Suprapubic skin (tissue), 4 donors: ENCODE data around the gene LCNL1. TPM values are rescaled to one million over a fixed set of nuclear protein-coding genes. Genes with fewer than 3 reads are reported as not detected.

ENCODE experiments used
- DNase-seq, 2 donors: peaks; one replicate each; pipeline ENCODE4 v3.0.0-alpha.2; 2019; ENCODE audit warnings: low spot score in 2 of 2
- H3K27ac ChIP-seq: fragments of 200-600 bp; sonication (generic); one replicate; pipeline ENCODE4 v1.5.1; 2019
- H3K27me3 ChIP-seq: fragments of 200-600 bp; sonication (generic); one replicate; pipeline ENCODE4 v1.5.1; 2019
- H3K36me3 ChIP-seq: fragments of 200-600 bp; sonication (generic); one replicate; pipeline ENCODE4 v1.5.1; 2019
- H3K4me1 ChIP-seq: fragments of 200-600 bp; sonication (generic); one replicate; pipeline ENCODE4 v1.5.1; 2019
- H3K4me3 ChIP-seq: fragments of 200-600 bp; sonication (generic); one replicate; pipeline ENCODE4 v1.5.1; 2019; ENCODE audit warnings: mild to moderate bottlenecking
- H3K9me3 ChIP-seq: fragments of 200-600 bp; sonication (generic); one replicate; pipeline ENCODE4 v1.5.1; 2019
- CTCF ChIP-seq, 2 donors: fragments of 200-600 bp in 1 of 2; fragments of 450-650 bp in 1 of 2; sonication (generic) in 1 of 2; IDR thresholded peaks; one replicate each; pipeline ENCODE4 v1.5.1; 2016 to 2019; ENCODE audit warnings: antibody characterized with exemption in 2 of 2, mild to moderate bottlenecking in 1 of 2, moderate library complexity in 1 of 2
- EP300 ChIP-seq: sonication (generic); formaldehyde crosslinking; IDR thresholded peaks from one replicate; pipeline ENCODE4 v1.6.1; 2017; ENCODE audit warnings: antibody characterized with exemption
- POLR2A ChIP-seq, 2 donors: fragments of 450-650 bp; IDR thresholded peaks; one replicate each; pipeline ENCODE4 v1.6.1; 2017; ENCODE audit warnings: antibody characterized with exemption in 2 of 2, mild to moderate bottlenecking in 2 of 2, moderate library complexity in 2 of 2
- POLR2AphosphoS5 ChIP-seq, 3 donors: sonication (generic); formaldehyde crosslinking; IDR thresholded peaks; one replicate each; pipeline ENCODE4 v1.6.1; 2017; ENCODE audit warnings: antibody characterized with exemption in 3 of 3
- WGBS: methylation state at CpG from one replicate; pipeline ENCODE4 v1.1.5; 2018; 5-methylcytosine and 5-hydroxymethylcytosine counted together
- total RNA-seq, 4 donors: library from RNA; depleted of rRNA; stranded (reverse); fragments of >200 nt; gene quantifications; one replicate each; pipeline ENCODE4 v1.1.0, GENCODE V29; 2016

The LCNL1 gene
- total RNA-seq, 4 donors from 2014 or later, result 0.18 to 0.40 TPM; not detected in 2

- H3K9me3 ChIP-seq, result no peaks in the 10 kb centered on the region
- no peak overlapping the region for H3K27ac ChIP-seq
- no peak for TF ChIP-seq CTCF (IDR thresholded peaks at IDR 0.05)
- no peak for TF ChIP-seq POLR2AphosphoS5 (IDR thresholded peaks at IDR 0.05)
- no peak for TF ChIP-seq EP300
- no peak for TF ChIP-seq POLR2A (IDR thresholded peaks at IDR 0.05)
- no peaks in the 10 kb centered on the region for H3K27me3 ChIP-seq
- no peak for DNase-seq
- H3K4me3 ChIP-seq, result no peak overlapping the region
- 86% methylated on average over 2 of the region's 21 CpGs for WGBS
- H3K36me3 ChIP-seq, result peaks cover 75% of the 10 kb centered on the region
- no peaks in the 10 kb centered on the region for H3K4me1 ChIP-seq
These were observed 33.2 kb downstream of the LCNL1 start for GRCh38 chr9:137015976-137016375.

- DNase-seq, result no peak
- Histone ChIP-seq H3K4me1 (no peaks in the 10 kb centered on the region), H3K9me3 (no peaks in the 10 kb centered on the region), H3K27ac (no peak overlapping the region), H3K36me3 (peaks cover 70% of the 10 kb centered on the region), H3K27me3 (no peaks in the 10 kb centered on the region), H3K4me3 (no peak overlapping the region)
- no peak for TF ChIP-seq POLR2AphosphoS5 (IDR thresholded peaks at IDR 0.05)
- TF ChIP-seq CTCF (IDR thresholded peaks at IDR 0.05), result no peak
- TF ChIP-seq EP300, result no peak
- TF ChIP-seq POLR2A (IDR thresholded peaks at IDR 0.05), result no peak
- 85% methylated on average over 4 of the region's 16 CpGs for WGBS
These were observed 33.6 kb downstream of the LCNL1 start for GRCh38 chr9:137016436-137016835.

- Histone ChIP-seq H3K27ac (no peak overlapping the region), H3K27me3 (no peaks in the 10 kb centered on the region), H3K4me3 (no peak overlapping the region), H3K36me3 (peaks cover 64% of the 10 kb centered on the region), H3K4me1 (no peaks in the 10 kb centered on the region), H3K9me3 (no peaks in the 10 kb centered on the region)
- no peak for DNase-seq
- 100% methylated on average over 4 of the region's 28 CpGs for WGBS
- TF ChIP-seq CTCF (IDR thresholded peaks at IDR 0.05), result no peak
- TF ChIP-seq POLR2A (IDR thresholded peaks at IDR 0.05), result no peak
- TF ChIP-seq POLR2AphosphoS5 (IDR thresholded peaks at IDR 0.05), result no peak
- TF ChIP-seq EP300, result no peak
These were observed 34.3 kb downstream of the LCNL1 start for GRCh38 chr9:137017071-137017470.

GRCh38 chr9:137017791-137018497 is 35.2 kb downstream of the LCNL1 start:
- Histone ChIP-seq H3K4me1 (no peaks in the 10 kb centered on the region), H3K36me3 (peaks cover 55% of the 10 kb centered on the region), H3K27ac (no peak overlapping the region), H3K27me3 (no peaks in the 10 kb centered on the region), H3K9me3 (no peaks in the 10 kb centered on the region), H3K4me3 (no peak overlapping the region)
- WGBS, result 98% methylated on average over 20 of the region's 45 CpGs
- TF ChIP-seq POLR2A (IDR thresholded peaks at IDR 0.05) (no peak), CTCF (IDR thresholded peaks at IDR 0.05) (no peak), POLR2AphosphoS5 (IDR thresholded peaks at IDR 0.05) (no peak), EP300 (no peak)
- no peak for DNase-seq

- H3K9me3 ChIP-seq, result no peaks in the 10 kb centered on the region
- no peaks in the 10 kb centered on the region for H3K4me1 ChIP-seq
- no peak overlapping the region for H3K4me3 ChIP-seq
- no peaks in the 10 kb centered on the region for H3K27me3 ChIP-seq
- no peak for DNase-seq
- H3K27ac ChIP-seq, result no peak overlapping the region
- WGBS, result 77% methylated on average over 20 of the region's 36 CpGs
- peaks cover 50% of the 10 kb centered on the region for H3K36me3 ChIP-seq
- TF ChIP-seq EP300 (no peak), POLR2A (IDR thresholded peaks at IDR 0.05) (no peak), POLR2AphosphoS5 (IDR thresholded peaks at IDR 0.05) (no peak), CTCF (IDR thresholded peaks at IDR 0.05) (no peak)
These were observed 36.2 kb downstream of the LCNL1 start for GRCh38 chr9:137018761-137019559.
